GM18907 (cell line): Measurements from ENCODE around the gene ADCYAP1R1.

Experiments
- ATAC-seq: cut with Tn5 transposase; IDR thresholded peaks from one replicate; pipeline ENCODE4 v1.9.1; 2021; ENCODE audit warnings: mild to moderate bottlenecking, moderate library complexity; ENCODE audit not compliant: unreplicated experiment

ADCYAP1R1 gene

DNA sequence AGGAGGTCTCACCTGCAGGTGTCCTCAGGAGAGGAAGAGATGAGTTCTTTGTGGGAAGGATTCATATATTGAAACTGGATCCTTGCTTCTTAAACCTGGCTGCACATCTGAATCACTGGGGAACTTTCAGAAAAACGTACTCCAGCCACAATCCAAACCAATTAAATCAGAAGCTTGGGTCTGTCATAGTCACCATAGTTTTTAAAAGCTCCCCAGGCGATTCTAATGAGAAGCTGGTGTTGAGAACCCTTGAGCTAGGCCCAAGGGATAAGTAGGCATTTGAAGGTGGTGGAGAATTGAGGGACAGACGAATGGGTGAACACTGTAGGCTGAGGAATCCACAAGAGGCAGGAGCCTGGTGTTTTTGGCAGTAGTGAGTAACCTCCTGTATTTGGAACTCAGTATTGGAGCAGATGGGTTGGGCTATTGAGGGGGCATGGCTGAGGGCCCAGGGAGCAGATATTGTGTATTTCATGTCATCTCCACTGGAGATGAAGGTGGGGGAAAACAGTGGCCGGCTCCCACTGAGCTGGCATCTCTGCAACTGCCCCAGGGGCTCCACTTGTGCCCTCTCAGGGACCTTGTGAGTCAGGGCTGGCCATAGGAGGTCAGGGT, 14.5 kb downstream of the ADCYAP1R1 start:
- ATAC-seq, result no peak

DNA sequence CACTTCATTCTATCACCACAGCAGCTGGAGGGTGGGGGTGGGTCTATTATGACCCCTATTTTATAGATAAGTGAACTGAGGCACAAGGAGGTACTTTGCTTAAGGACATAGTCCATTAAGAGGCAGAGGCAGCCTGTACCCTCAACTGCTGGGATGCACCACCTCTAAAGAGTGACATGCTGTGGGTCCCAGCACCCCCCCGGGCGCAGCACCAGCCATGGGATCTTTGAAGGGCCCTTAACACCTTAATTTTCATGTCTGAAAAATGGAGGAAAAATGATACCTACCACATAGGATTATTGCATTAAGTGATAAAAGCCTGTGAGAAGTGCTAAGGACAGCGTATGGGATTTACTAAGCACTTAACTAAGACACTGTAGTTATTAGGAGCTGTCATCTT, 15.4 kb downstream of the ADCYAP1R1 start:
- no peak for ATAC-seq

DNA sequence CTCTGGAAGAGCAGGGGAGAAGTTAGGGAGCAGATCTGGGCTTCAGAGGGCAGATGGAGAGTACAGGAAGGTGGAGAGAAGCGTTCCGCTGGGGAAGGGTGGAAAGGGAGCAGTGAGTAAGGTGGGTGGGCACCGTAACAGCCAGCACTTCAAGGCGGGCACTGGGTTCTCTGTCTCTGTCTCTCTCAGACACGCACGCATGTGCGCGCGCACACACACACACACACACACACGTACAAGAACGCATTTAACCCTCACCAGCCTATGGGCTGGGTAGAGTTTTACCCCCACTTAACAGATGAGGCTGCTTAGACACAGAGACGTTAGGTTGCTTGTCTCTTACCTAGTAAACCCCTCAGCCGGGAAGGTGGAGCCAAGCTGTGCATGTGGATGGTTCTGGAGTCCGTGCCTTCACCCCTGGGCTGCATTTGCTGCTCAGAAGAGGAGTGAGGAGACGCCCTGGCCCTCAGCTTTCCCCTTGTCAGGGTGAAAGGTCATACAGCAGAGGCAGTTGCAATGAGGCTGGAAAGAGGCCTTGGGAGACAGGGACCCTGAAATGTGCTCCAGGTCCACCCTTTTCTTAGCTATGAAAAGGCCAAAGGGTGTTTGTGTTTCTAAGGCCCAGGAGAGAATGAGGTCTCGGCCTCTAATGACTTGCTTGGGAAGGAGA, 16.0 kb downstream of the ADCYAP1R1 start:
- no peak for ATAC-seq

DNA sequence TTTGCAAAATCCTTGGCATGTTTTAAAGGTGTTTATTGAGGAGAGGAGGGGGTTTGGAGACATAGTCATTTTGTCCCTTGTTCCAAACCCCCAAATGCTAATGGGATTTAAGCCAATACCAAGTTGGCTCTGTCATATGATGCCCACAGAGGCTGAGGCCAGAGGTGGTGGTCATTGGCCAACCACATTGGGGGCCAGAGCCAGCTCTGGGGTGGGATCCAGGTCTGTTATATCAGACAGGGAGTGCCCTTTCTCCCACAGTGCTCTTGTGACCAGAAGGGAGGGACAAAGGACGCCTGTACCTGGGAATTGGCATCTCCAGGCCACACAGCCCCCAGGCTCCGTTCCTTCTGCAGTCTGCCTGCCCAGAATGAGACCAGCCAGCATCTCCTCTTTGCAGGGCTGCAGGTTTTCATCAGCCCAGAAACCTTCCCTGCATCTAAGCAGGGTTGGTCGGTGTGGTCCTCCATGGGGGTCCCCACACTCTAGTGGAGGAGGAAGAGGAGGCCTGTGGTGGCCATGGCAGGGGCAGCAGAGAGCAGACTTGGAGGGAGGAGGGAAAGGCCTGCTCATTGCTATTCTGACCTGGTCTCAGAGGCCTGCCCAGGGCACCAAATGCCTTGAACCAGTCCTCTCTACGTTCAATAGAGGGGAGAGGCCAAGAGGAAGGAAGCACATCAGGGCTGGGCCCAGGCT, 17.9 kb downstream of the ADCYAP1R1 start:
- ATAC-seq, result no peak

DNA sequence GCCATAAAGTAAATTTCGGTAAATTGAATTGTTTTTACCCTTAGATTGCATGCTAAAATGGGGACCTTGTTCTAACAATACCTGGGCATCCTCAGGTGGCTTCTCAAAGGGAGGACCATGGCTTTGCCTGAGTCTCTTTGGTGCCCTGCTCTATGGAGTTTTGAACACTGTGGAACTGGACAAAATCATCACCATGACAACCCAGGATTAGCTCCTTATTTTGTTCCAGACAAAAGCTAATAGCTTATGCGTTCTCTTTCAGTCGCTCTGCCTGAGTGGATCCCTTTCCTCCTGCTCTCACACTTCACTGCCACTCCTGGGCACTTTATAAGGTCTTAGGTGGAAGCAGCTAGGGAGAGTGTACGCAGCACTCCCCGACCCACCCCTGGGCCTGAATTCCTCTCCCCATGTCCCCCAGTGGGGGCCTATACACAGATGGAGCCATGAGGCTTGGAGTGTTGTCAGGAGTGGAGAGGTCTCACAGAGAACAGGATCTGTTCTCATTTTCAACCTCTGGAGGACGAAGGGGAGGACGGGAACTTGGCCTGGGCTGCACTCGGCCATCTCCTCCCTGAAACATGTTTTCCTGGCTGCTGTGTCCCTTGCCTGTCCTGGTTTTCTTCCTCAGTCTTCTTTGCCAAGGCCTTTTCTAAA, 19.0 kb downstream of the ADCYAP1R1 start:
- no peak for ATAC-seq

DNA sequence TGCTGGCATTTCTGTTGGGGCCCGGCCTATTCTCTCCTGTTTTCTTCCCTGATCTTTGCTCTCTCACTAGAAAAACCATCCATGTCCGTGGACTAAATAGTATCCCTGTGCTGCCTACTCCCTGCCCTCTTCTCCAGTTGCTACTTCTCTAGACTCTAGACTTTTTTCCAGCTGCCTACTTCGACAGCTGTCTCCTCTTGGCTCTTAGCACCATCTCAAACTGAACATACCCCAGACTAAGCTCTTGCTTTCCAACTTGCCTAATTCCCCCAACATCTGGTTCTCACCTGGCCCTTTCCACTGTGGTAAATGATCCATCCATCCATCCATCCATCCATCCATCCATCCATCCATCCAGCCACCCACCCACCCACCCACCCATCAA, 19.5 kb downstream of the ADCYAP1R1 start:
- no peak for ATAC-seq

DNA sequence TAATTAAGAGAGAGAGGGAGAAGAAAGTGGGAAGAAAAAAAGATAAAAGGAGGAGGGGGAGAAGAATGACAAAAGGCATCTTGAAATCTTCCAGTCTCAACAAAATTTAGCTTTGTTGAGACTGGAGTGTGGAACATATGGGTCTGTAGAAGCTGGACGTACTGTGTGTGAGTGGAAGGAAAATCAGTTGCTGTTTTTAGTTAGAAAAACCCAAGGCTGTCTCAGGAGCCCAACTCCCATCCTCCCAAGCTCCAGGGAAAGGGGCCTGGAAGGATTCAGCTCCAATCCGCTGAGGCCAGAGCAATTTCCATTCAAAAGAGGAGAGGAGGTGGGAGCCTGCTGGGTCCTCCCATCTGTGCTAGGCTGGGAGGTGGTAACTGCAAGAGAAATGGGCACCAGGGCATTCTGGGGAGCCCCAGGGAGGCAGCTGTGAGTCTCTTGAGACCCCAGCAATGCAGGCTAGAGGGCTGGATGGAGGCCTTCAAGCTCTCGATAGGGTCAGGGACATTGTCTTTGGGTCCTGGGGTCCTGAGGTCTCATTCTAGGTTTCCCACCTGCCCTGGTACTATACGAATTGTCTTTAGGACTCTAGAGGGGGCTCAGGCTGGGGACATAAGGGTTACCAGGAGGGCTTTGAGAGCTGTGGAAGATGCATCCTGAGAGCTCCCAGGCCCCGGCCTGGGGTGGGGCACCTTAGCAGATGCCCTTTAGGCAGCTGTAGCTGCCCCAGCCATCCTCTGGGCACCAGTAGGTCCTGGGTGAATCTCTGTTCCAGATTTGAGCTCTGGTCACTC, 21.4 kb downstream of the ADCYAP1R1 start:
- no peak for ATAC-seq

DNA sequence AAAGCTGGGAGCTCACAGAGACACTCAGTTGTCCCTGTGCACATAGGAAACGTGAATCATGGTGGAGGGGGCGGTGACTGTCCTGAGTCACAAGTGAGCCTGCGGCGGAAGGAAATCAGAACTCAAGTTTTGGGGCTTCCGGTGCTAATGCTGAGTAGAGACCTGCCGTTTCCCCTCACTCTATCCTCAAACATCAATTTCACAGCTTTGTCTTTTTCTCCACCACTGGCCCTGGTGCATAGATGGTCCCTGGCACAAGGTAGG, 21.9 kb downstream of the ADCYAP1R1 start:
- ATAC-seq, result no peak

DNA sequence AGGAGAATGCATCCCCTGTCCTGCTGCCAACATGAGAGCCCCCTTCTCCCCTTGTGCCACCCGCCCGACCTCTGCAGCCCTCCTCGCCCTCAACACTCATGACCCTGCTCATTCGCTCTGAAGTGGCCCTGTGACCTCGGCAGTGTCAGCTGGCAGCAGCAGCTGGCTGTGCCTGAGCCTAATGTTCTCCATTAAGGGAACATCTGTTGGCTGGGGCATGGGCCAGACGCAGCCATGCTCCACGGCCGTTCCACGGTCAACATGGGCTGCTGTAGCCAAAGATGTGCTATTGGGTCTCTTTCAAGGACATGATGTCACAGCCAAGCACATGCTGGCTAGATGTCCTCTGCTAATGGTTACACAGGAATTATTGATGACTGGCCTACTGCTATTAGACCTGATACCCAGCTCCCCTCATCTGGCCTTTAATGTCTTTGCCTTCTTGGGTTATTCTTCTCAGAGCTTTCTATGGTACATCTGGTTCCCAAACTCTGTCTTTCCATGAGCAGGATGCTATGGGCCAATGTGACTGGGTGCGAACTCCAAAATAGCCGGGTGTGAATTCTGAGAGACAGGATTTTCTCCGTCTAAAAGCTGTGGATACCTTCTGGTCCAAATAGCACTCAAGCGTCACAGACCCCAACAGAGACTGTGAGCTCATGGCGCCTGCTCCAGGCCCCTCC, 22.4 kb downstream of the ADCYAP1R1 start:
- ATAC-seq, result no peak

DNA sequence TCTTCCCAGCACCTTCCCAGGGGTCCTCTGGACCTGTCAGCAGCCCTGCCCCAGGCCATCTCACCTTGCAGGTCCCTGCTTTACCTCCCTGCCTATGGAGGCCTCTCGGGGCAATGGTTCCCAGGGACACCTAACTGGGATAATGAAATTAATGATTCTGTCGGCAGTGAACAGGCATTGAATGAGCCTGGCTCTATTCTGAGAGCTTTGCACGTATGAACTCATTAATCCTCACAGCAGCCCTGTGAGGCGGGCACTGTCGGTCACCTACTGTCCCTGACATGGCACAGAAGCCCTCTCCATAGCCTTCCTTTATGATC, 22.9 kb downstream of the ADCYAP1R1 start:
- no peak for ATAC-seq

DNA sequence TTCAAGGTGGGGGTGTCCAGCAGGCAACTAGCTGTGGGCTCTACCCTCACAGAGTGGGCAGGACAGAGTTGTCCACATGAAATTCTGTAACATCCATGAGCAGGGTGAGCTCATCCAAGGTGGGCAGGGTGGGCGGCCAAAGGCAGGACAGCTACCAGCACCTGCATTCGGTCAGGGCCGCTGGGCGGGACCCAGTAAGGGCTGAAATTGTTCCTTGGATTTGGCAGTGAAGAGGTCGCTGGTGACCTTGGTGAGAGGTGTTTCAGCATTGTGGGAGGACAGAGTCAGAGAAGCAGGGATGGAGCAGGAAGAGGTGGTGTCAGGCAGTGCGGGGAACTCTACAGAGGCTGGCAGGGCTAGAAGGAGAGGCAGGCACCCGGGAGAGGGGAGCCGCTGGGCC, 23.9 kb downstream of the ADCYAP1R1 start:
- ATAC-seq, result no peak

DNA sequence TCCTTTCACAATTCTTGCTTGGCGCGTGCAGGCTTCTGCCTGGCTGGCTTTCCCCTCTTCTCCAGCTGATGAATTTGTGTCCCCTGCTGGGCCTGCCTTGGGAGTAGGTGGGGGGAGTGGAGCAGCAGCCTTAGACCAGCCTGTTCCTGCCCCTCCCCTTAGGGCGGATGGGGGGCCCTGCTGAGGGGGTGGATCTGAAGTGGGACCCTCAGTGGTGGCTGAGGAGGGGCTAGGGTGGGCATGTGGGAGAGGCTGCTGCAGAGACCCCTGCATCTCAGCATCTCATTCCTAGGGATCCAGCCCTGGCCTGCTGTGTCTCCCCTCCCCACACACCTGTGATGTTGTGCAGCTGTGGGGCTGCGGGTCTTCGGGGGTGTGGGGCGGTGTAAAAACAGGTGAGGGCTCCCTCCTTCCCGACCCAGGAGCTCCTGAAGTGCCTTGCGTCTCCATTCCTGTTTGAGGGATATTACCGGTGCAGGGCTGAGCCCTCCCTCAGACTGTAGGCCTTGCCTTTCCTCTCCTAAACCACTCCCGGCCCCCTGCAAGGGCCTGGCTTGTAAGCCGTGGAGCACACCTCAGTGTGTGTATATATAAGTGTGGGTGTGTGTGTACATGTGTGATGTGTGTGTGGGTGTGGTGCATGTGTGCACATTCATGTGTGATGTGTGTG, 24.7 kb downstream of the ADCYAP1R1 start:
- ATAC-seq, result no peak

DNA sequence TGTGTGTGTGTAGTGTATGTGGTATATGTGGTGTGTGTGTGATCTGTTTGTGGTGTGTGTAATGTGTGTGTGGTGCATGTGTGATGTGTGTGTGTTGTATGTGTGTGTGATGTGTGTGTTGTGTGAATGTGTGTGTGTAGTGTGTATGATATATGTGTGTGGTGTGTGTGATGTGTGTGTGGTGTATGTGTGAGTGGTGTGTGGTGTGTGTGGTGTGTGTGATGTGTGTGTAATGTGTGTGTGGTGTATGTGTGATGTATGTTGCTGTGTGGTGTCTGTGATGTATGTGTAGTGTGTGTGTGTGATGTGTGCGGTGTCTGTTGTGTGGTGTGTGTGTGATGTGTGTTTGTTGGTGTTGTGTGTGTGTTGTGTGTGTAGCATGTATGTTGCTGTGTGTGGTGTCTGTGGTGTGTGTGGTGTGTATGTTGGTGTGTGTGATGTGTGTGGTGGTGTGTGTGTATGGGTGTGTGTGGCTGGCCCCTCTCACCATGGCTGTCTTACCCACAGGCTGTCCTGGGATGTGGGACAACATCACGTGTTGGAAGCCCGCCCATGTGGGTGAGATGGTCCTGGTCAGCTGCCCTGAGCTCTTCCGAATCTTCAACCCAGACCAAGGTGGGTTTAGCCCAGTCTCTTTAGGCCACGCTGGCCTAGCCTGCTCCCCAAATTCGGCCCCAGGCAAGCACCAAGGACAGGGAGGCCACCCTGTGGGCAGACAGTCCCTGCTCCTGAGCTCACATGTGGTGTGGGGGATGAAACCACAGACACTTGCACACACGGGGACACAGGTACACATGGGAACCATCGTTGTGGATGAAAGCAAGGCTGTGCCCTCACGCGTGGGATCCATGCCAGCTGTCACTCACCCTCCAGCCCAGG, 25.6 kb downstream of the ADCYAP1R1 start:
- no peak for ATAC-seq

DNA sequence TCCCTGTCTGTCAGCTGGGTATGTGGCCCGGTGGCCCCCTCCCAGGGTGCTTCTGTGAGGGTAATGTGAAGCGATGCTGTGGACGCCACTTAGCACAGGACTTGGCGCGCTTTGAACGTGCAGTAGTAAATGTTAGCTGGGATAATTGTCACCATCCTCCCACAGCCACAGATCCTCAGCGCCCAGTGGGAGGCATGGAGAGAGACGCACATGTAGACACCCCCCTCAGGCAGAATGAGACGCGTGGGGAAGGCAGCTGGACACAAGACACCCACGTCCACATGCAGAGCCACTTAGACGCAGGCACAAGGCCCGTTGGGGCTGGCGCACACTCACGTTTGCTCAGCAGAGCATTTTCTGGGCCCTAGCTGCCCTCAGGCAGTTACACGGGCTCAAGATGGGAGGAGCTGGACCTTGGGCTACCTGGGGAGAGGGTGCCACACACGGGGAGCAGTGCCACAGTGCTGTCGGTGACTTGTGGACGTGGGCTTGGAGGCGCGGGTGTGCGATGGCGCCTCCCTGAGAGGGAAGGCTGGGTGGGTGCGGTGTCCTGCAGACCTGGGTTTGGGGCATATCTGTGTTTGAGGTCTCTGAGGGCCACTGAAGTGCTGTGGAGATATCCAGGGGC, 26.4 kb downstream of the ADCYAP1R1 start:
- no peak for ATAC-seq

DNA sequence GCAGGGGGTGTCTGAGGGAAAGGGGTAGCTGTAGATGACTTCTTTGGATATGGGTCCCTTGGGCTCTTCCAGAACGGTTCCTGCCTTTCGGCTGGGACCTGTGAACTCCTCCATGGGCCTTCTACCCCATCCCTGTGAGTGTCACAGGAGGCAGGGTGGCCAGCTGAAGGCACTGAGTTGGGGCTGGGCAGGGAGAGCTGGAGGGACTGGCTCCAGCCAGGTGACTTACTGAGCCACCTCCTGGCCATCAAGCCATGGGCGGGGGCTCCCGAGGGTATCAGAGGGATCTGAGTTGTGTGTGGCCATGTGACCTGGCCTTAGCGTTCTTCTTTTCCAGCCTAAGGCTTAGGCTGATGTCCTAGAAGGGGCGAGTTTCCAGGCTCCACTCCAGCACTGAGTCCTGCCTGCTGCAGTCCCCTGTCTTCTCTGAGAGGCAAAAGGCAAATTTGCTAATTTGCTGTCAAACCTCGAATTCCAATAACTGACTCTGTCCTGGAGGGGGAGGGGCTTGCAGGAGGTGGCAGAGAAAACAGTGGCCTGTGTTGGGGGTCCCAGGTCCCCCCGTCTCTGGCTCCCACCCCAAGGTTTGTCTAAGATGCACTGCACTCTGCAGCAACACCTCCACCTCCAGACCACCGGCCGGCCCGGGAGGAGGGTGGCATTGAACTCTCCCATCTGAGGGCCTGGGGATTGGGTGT, 27.2 kb downstream of the ADCYAP1R1 start:
- no peak for ATAC-seq

DNA sequence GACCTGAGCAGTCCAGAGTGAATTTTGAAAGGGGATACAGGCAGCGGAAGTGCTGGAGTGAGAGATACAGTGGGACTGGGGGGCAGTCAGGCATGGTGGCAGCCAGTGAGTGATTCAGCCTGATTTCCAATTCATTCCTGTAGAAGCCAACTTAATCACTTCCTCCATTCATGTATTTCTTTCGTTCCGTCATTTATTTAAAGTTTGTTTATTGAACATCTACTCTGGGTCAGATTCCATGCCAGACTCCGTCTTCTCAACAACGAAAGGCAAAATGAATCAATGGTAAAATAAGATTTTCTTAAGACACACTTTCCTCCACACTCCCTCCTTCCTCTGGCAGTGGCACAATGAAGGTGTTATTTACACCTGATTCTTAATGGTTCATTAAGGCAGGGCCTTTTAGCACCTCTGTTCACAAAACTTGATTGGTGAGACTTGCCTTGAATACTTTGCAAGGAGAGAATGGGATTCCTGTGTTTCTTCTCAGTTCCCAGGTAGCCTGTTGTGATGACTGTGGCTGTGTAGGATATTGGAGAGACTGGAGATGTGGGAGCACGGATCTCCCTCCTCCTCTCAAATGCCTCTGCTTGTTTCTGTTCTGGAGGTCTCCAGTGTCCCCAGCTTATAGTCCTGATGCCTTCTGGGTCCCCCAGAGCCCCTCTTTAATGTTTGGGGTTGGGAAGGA, 27.9 kb downstream of the ADCYAP1R1 start:
- no peak for ATAC-seq

DNA sequence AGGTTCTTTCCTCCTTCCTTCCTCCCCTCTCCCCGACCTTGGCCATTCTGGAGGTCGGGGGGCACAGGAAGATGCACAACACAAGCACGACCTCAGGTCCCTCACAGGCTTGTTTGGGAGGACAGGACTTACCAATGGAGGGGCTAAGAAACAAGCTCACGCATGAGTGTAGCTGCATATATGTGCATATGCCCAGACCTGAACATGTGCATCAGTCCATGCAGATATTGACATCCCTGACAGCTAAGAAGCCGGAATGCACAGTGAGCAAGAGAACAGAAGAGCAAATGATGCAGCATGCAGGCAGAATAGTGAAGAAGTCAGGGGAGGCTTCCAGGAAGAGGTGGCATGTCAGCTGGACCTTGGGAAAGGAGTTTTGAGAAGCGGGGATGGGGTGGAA, 28.7 kb downstream of the ADCYAP1R1 start:
- no peak for ATAC-seq

DNA sequence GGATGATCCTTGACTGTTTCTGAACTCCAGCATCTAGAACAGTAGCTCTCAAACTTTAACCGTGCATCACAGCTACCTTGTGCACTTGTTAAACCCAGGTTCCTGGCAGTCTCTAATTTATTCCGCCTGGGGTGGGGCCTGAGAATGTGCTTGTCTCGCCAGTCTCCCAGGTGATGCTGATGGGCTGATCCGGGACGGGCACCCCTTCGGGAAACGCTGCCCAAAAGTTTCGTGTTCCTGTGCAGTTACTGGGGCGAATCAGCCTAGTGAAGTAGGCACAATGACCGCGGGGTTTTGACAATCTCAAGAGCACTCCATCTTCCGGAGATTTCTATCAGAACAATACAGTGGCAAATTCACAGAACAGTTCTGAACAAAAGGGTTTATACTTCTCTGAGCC, 29.9 kb downstream of the ADCYAP1R1 start:
- ATAC-seq, result no peak
